ENCODE data around the gene ZNF334. TPM values are rescaled to one million over a fixed set of nuclear protein-coding genes. Genes with fewer than 3 reads are reported as not detected.

ZNF334 gene
- total and polyA plus RNA-seq, 8 donors: 1.4 to 12.8 (median 3.8) TPM

GRCh38 chr20:46544576-46544975 is 31.2 kb upstream of the ZNF334 start:
- DNase-seq: no peak
- peaks cover 0 to 4% (median 0%) of the 10 kb centered on the region in 4 donors for H3K4me1 ChIP-seq
- no peaks in the 10 kb centered on the region for H3K36me3 ChIP-seq
- H3K9me3 ChIP-seq: no peaks in the 10 kb centered on the region
- intact Hi-C loops (cut with DNase I; ENCODE audit: low total_unique reads): no loop called here
- no peak for TF ChIP-seq EP300 (IDR thresholded peaks at IDR 0.05)
- no peak for TF ChIP-seq POLR2AphosphoS5 (IDR thresholded peaks at IDR 0.05)
- H3K27ac ChIP-seq: no peak overlapping the region
- WGBS, 5 donors: 76 to 87% (median 84%) methylated on average over 3 of the region's 3 CpGs
- peaks cover 0 to 51% (median 5%) of the 10 kb centered on the region in 3 donors for H3K27me3 ChIP-seq
- no peak overlapping the region for H3K4me3 ChIP-seq

- intact Hi-C loops (cut with DNase I; ENCODE audit: low total_unique reads): no loop called here
- TF ChIP-seq POLR2AphosphoS5 (IDR thresholded peaks at IDR 0.05): no peak
- no peak for TF ChIP-seq EP300 (IDR thresholded peaks at IDR 0.05)
- TF ChIP-seq CTCF (IDR thresholded peaks at IDR 0.05): no peak
- no peak for TF ChIP-seq POLR2A (IDR thresholded peaks at IDR 0.05)
- no peaks in the 10 kb centered on the region for H3K36me3 ChIP-seq
- WGBS, 5 donors: 20 to 25% (median 21%) methylated on average over 1 of the region's 1 CpG
- H3K27ac ChIP-seq: no peak overlapping the region
- H3K4me1 ChIP-seq: peaks cover 0 to 4% (median 0%) of the 10 kb centered on the region in 4 donors
- DNase-seq: no peak
- peaks cover 0 to 52% (median 5%) of the 10 kb centered on the region in 3 donors for H3K27me3 ChIP-seq
- H3K4me3 ChIP-seq: no peak overlapping the region
- H3K9me3 ChIP-seq: no peaks in the 10 kb centered on the region
These were observed 30.6 kb upstream of the ZNF334 start for GRCh38 chr20:46543959-46544358.

- H3K9me3 ChIP-seq: no peaks in the 10 kb centered on the region
- peaks cover 0 to 4% (median 0%) of the 10 kb centered on the region in 4 donors for H3K4me1 ChIP-seq
- DNase-seq: no peak
- TF ChIP-seq CTCF (IDR thresholded peaks at IDR 0.05) (no peak), POLR2AphosphoS5 (IDR thresholded peaks at IDR 0.05) (no peak), POLR2A (IDR thresholded peaks at IDR 0.05) (no peak), EP300 (IDR thresholded peaks at IDR 0.05) (no peak)
- intact Hi-C loops (cut with DNase I; ENCODE audit: low total_unique reads): no loop called here
- H3K27ac ChIP-seq: no peak overlapping the region
- H3K27me3 ChIP-seq: peaks cover 0 to 62% (median 5%) of the 10 kb centered on the region in 3 donors
- H3K4me3 ChIP-seq: no peak overlapping the region
- H3K36me3 ChIP-seq: no peaks in the 10 kb centered on the region
- WGBS, 5 donors: 72 to 80% (median 77%) methylated on average over 4 of the region's 4 CpGs
These were observed 29.7 kb upstream of the ZNF334 start for GRCh38 chr20:46543033-46543432.

- Histone ChIP-seq H3K36me3 (no peaks in the 10 kb centered on the region), H3K9me3 (no peaks in the 10 kb centered on the region), H3K4me1 (peaks cover 0 to 4% (median 0%) of the 10 kb centered on the region in 4 donors), H3K4me3 (no peak overlapping the region), H3K27me3 (peaks cover 0 to 65% (median 10%) of the 10 kb centered on the region in 3 donors), H3K27ac (no peak overlapping the region)
- no peak for DNase-seq
- WGBS, 5 donors: 49 to 82% (median 59%) methylated on average over 26 to 36 of the region's 36 CpGs
- intact Hi-C loops (cut with DNase I; ENCODE audit: low total_unique reads): no loop called here
- no peak for TF ChIP-seq CTCF (IDR thresholded peaks at IDR 0.05)
- TF ChIP-seq POLR2AphosphoS5 (IDR thresholded peaks at IDR 0.05): no peak
- no peak for TF ChIP-seq POLR2A (IDR thresholded peaks at IDR 0.05)
- no peak for TF ChIP-seq EP300 (IDR thresholded peaks at IDR 0.05)
These were observed 28.0 kb upstream of the ZNF334 start for GRCh38 chr20:46541229-46541935.

DNA sequence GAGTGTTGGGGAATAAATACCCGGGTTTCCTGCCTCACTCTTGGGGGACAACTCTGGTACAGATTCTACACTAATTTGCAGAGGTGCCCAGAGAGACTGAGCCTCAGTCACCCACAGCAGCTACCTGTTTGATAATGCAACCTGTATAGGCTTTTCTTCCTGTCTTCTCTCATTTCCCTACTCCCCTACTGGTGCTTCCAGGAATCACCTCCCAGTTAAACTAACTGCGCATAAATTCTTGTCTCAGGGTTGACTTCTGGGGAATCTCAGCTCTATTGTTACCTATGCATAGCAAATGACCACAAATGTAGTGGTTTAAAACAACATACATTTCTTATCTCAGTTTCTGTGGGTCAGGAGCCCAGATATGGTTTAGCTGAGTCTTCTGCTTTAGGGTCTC is 25.8 kb upstream of the ZNF334 start:
- Histone ChIP-seq H3K4me1 (no peaks in the 10 kb centered on the region), H3K27me3 (peaks cover 0 to 52% (median 5%) of the 10 kb centered on the region in 3 donors), H3K4me3 (no peak overlapping the region), H3K9me3 (no peaks in the 10 kb centered on the region), H3K36me3 (no peaks in the 10 kb centered on the region), H3K27ac (no peak overlapping the region)
- intact Hi-C loops (cut with DNase I; ENCODE audit: low total_unique reads): no loop called here
- 74 to 88% (median 80%) methylated on average over 2 of the region's 2 CpGs for WGBS, 5 donors
- DNase-seq: no peak
- TF ChIP-seq CTCF (IDR thresholded peaks at IDR 0.05) (no peak), EP300 (IDR thresholded peaks at IDR 0.05) (no peak), POLR2A (IDR thresholded peaks at IDR 0.05) (no peak), POLR2AphosphoS5 (IDR thresholded peaks at IDR 0.05) (no peak)

All from stomach (tissue), 9 donors.